SK-N-SH (cell line): ENCODE results near the gene SEPHS2. TPM values are rescaled to one million over a fixed set of nuclear protein-coding genes. Genes with fewer than 3 reads are reported as not detected.

ENCODE experiments used
- CTCF ChIA-PET: fragments of 300-600, 350-600 bp; formaldehyde crosslinking; extraction: SDS; loops from one replicate; lab custom pipeline; 2021; lab: Yijun Ruan, JAX
- POLR2A ChIA-PET: fragments of 350-600 bp; sonication (Branson Sonifier 250); formaldehyde crosslinking; extraction: SDS; loops from one replicate; lab custom pipeline; 2020; ENCODE audit warnings: antibody characterized with exemption, inconsistent platforms; lab: Yijun Ruan, JAX
- DNase-seq: peaks from one replicate; pipeline ENCODE4 v3.0.0; 2012
- H2AFZ ChIP-seq: fragments of 200-600 bp; sonication (generic); 2 replicates; pipeline ENCODE4 v1.8.1; 2016; ENCODE audit warnings: antibody characterized with exemption, mild to moderate bottlenecking, low read depth
- H3F3A ChIP-seq: fragments of 200-600 bp; sonication (generic); replicated peaks from 2 replicates; pipeline ENCODE3; 2016; ENCODE audit warnings: antibody characterized with exemption, mild to moderate bottlenecking; ENCODE audit not compliant: insufficient read depth
- H3K27ac ChIP-seq, 2 experiments: fragments of 200-500 bp in 1 of 2; fragments of 200-600 bp in 1 of 2; sonication (Bioruptor generic) in 1 of 2; sonication (generic), shearing (Covaris generic) in 1 of 2; 2 replicates each; pipeline versions ENCODE4 v1.5.1 to v1.6.1; 2014 to 2016; ENCODE audit warnings: low read depth in 2 of 2, inconsistent platforms in 1 of 2, low read length in 1 of 2, mild to moderate bottlenecking in 1 of 2, mixed read lengths in 1 of 2
- H3K27me3 ChIP-seq: fragments of 200-600 bp; sonication (generic), shearing (Covaris generic); 2 replicates; pipeline ENCODE4 v1.6.1; 2016; ENCODE audit warnings: mixed run types; ENCODE audit not compliant: insufficient read depth
- H3K36me3 ChIP-seq, 2 experiments: fragments of 200-500 bp in 1 of 2; fragments of 200-600 bp in 1 of 2; sonication (Bioruptor generic) in 1 of 2; sonication (generic) in 1 of 2; replicated peaks in 1 of 2; 2 replicates each; pipeline versions ENCODE3 to v1.5.1; 2014 to 2016; ENCODE audit warnings: low read length in 1 of 2, mild to moderate bottlenecking in 1 of 2; ENCODE audit not compliant: insufficient read depth in 2 of 2, control insufficient read depth in 1 of 2
- H3K4me1 ChIP-seq, 2 experiments: fragments of 200-500 bp in 1 of 2; fragments of 200-600 bp in 1 of 2; sonication (Bioruptor generic) in 1 of 2; sonication (generic), shearing (Covaris generic) in 1 of 2; 2 replicates each; pipeline versions ENCODE4 v1.5.1 to v1.6.1; 2014 to 2016; ENCODE audit warnings: low read depth in 1 of 2, low read length in 1 of 2, mixed run types in 1 of 2; ENCODE audit not compliant: insufficient read depth in 2 of 2, control insufficient read depth in 1 of 2
- H3K4me2 ChIP-seq: fragments of 200-600 bp; sonication (generic), shearing (Covaris generic); 2 replicates; pipeline ENCODE4 v1.6.1; 2017; ENCODE audit warnings: mixed run types
- H3K4me3 ChIP-seq, 2 experiments: fragments of 200-500 bp in 1 of 2; fragments of 200-600 bp in 1 of 2; sonication (Bioruptor generic) in 1 of 2; sonication (generic), shearing (Covaris generic) in 1 of 2; 2 replicates each; pipeline versions ENCODE4 v1.5.1 to v1.8.1; 2014 to 2016; ENCODE audit warnings: low read depth in 2 of 2, inconsistent platforms in 1 of 2, low read length in 1 of 2, mild to moderate bottlenecking in 1 of 2, mixed read lengths in 1 of 2, moderate library complexity in 1 of 2
- H3K79me2 ChIP-seq: fragments of 200-600 bp; sonication (generic); 2 replicates; pipeline ENCODE4 v1.8.1; 2017; ENCODE audit warnings: mild to moderate bottlenecking; ENCODE audit not compliant: insufficient read depth
- H3K9ac ChIP-seq: fragments of 200-600 bp; sonication (generic); 2 replicates; pipeline ENCODE4 v1.6.1; 2017; ENCODE audit warnings: mixed run types
- H3K9me2 ChIP-seq: fragments of 200-600 bp; sonication (generic); 2 replicates; pipeline ENCODE4 v1.6.1; 2017; ENCODE audit warnings: mixed run types
- H3K9me3 ChIP-seq: fragments of 200-600 bp; sonication (generic); 2 replicates; pipeline ENCODE4 v1.6.1; 2017; ENCODE audit warnings: mixed run types, mild to moderate bottlenecking, moderate library complexity
- H4K20me1 ChIP-seq: fragments of 200-600 bp; sonication (generic); 2 replicates; pipeline ENCODE4 v1.6.1; 2017; ENCODE audit warnings: mild to moderate bottlenecking, mixed run types; ENCODE audit not compliant: insufficient read depth
- CHD2 ChIP-seq: fragments of 150-350 bp; IDR thresholded peaks from 2 replicates; pipeline ENCODE4 v1.6.1; 2018; ENCODE audit warnings: low read length; ENCODE audit not compliant: partially characterized antibody
- CTCF ChIP-seq: fragments of 200-600 bp; sonication (generic); IDR thresholded peaks from 2 replicates; pipeline ENCODE4 v1.6.1; 2017; ENCODE audit warnings: antibody characterized with exemption, mild to moderate bottlenecking, moderate library complexity
- EP300 ChIP-seq, 2 experiments: IDR thresholded peaks; 2 replicates each; pipeline versions ENCODE4 v1.4.0 to v1.6.1; 2012; ENCODE audit warnings: borderline replicate concordance in 1 of 2, low read depth in 1 of 2, low read length in 1 of 2
- EZH2phosphoT487 ChIP-seq: fragments of 200-600 bp; sonication (generic); IDR thresholded peaks from 2 replicates; pipeline ENCODE4 v1.6.1; 2017; ENCODE audit warnings: low read depth, mixed run types, mild to moderate bottlenecking, antibody characterized with exemption, moderate library complexity, borderline replicate concordance
- GATA2 ChIP-seq: sonication (generic); formaldehyde crosslinking; IDR thresholded peaks from 2 replicates; pipeline ENCODE4 v1.5.0; 2020; ENCODE audit warnings: mild to moderate bottlenecking, missing genetic modification reagents
- IRF3 ChIP-seq: fragments of 150-350 bp; IDR thresholded peaks from 2 replicates; pipeline ENCODE4 v1.6.1; 2016; ENCODE audit warnings: mild to moderate bottlenecking, low read depth, low read length
- JUND ChIP-seq: IDR thresholded peaks from 2 replicates; pipeline ENCODE4 v1.4.0; 2012
- MAX ChIP-seq: IDR thresholded peaks from 2 replicates; pipeline ENCODE4 v1.4.0; 2012; ENCODE audit warnings: low read depth
- NRF1 ChIP-seq: IDR thresholded peaks from 2 replicates; pipeline ENCODE4 v1.6.1; 2012; ENCODE audit warnings: low read depth, mild to moderate bottlenecking, low read length
- POLR2AphosphoS5 ChIP-seq: IDR thresholded peaks from 2 replicates; pipeline ENCODE4 v1.6.1; 2012; ENCODE audit warnings: low read depth, low read length
- RCOR1 ChIP-seq: fragments of 150-350 bp; IDR thresholded peaks from 2 replicates; pipeline ENCODE4 v1.6.1; 2017; ENCODE audit warnings: antibody characterized with exemption, low read length
- REST ChIP-seq: IDR thresholded peaks from 2 replicates; pipeline ENCODE4 v1.6.1; 2012; ENCODE audit warnings: mild to moderate bottlenecking, low read depth, low read length, moderate library complexity
- SIN3A ChIP-seq: IDR thresholded peaks from 2 replicates; pipeline ENCODE4 v1.6.1; 2012; ENCODE audit warnings: low read depth, mild to moderate bottlenecking, low read length, moderate library complexity, borderline replicate concordance
- TCF12 ChIP-seq: IDR thresholded peaks from 2 replicates; pipeline ENCODE4 v1.4.0; 2012
- TEAD4 ChIP-seq: IDR thresholded peaks from 2 replicates; pipeline ENCODE4 v1.4.0; 2012; ENCODE audit warnings: mild to moderate bottlenecking, borderline replicate concordance; ENCODE audit not compliant: insufficient read depth
- USF1 ChIP-seq: IDR thresholded peaks from 2 replicates; pipeline ENCODE4 v1.4.0; 2012; ENCODE audit warnings: low read depth, borderline replicate concordance
- USF2 ChIP-seq: fragments of 150-350 bp; IDR thresholded peaks from 2 replicates; pipeline ENCODE4 v1.6.1; 2017; ENCODE audit warnings: antibody characterized with exemption, low read length, low read depth, borderline replicate concordance
- YY1 ChIP-seq: IDR thresholded peaks from 2 replicates; pipeline ENCODE4 v1.4.0; 2012; ENCODE audit warnings: low read depth, mild to moderate bottlenecking
- ZBTB33 ChIP-seq: IDR thresholded peaks from 2 replicates; pipeline ENCODE4 v1.4.0; 2012; ENCODE audit warnings: low read depth, borderline replicate concordance
- WGBS: methylation state at CpG from one replicate; pipeline ENCODE4 v1.1.6; 2017; ENCODE audit warnings: low lambda C conversion rate; 5-methylcytosine and 5-hydroxymethylcytosine counted together
- polyA plus RNA-seq, 3 experiments: library from polyadenylated mRNA; depleted of rRNA; stranded (reverse); fragments of >200 nt; gene quantifications; 2 replicates each; pipeline ENCODE4 v1.2.3, GENCODE V29; 2012

Gene SEPHS2
- polyA plus RNA-seq, 1 of the 3 experiments (the other 2 are of a cell fraction): 30.8 TPM

- TF ChIP-seq CTCF (peak; percentile 56), NRF1 (no peak), IRF3 (peak; percentile 75), POLR2AphosphoS5 (peak; percentile 98), USF1 (peak; percentile 80; the same call in 1 of the 2 replicates), TEAD4 (no peak), RCOR1 (no peak), USF2 (0 out of 2 replicates have a peak, but pooled peaks have one; percentile 31), EP300 (IDR thresholded peaks at IDR 0.05; ENCODE audit: borderline replicate concordance in 1 of 2, low read depth in 1 of 2, low read length in 1 of 2) (peak in 1 of 2 experiments; percentile 8; a peak in 1 of 4 replicates), CHD2 (peak; percentile 83), JUND (no peak), YY1 (peak; percentile 66)
Measured at GRCh38 chr16:30445408-30446202, at the start of gene SEPHS2 (continued).

GRCh38 chr16:30494709-30495108, 49.0 kb upstream of the SEPHS2 start:
- H3K4me2 ChIP-seq: no peak overlapping the region
- H3K4me1 ChIP-seq: no peaks in the 10 kb centered on the region
- no peaks in the 10 kb centered on the region for H3K36me3 ChIP-seq
- H3K79me2 ChIP-seq: no peaks in the 10 kb centered on the region
- 81% methylated on average over 12 of the region's 12 CpGs for WGBS
- H3K4me3 ChIP-seq: no peak overlapping the region
- no peak overlapping the region for H3K27ac ChIP-seq
- H3F3A ChIP-seq: peaks cover 2% of the 10 kb centered on the region
- ChIA-PET CTCF (interaction anchor here (1.0 to 2.1 kb wide), 2 partner anchors 12 to 45 kb away, joined by 3 to 11 read pairs; no protein-coding TSS in a partner anchor), POLR2A (no interaction called here)
- no peaks in the 10 kb centered on the region for H3K27me3 ChIP-seq
- H3K9me3 ChIP-seq: no peaks in the 10 kb centered on the region
- H4K20me1 ChIP-seq: no peaks in the 10 kb centered on the region
- H2AFZ ChIP-seq: no peak overlapping the region
- DNase-seq: no peak
- no peak overlapping the region for H3K9ac ChIP-seq
- H3K9me2 ChIP-seq: no peaks in the 10 kb centered on the region
- TF ChIP-seq EZH2phosphoT487: no peak
- no peak for TF ChIP-seq SIN3A
- no peak for TF ChIP-seq TCF12
- TF ChIP-seq GATA2 (CRISPR knock-in tag): no peak
- no peak for TF ChIP-seq REST
- TF ChIP-seq CHD2: no peak
- no peak for TF ChIP-seq MAX
- TF ChIP-seq ZBTB33: no peak
- TF ChIP-seq NRF1: no peak
